Cardiac fibroblast (primary cell): ENCODE measurements around the gene VPS18.

Source experiments
- DNase-seq, 2 donors: peaks; one replicate each; pipeline versions ENCODE4 v3.0.0 to v3.0.0-alpha.2; 2010; ENCODE audit warnings: low read depth in 2 of 2
- H3K4me3 ChIP-seq, 2 donors: replicated peaks in 1 of 2; 1 replicate in 1 of 2; 2 replicates in 1 of 2; pipeline ENCODE4 v1.5.1; 2011; ENCODE audit warnings: low read depth in 2 of 2, low read length in 2 of 2, mild to moderate bottlenecking in 2 of 2, moderate library complexity in 1 of 2
- TF ChIP-seq, protein P1 (sequence below): IDR thresholded peaks from one replicate; pipeline ENCODE4 v1.5.1; 2011; ENCODE audit warnings: low read depth, mild to moderate bottlenecking, low read length, inconsistent platforms

The VPS18 gene

DNA sequence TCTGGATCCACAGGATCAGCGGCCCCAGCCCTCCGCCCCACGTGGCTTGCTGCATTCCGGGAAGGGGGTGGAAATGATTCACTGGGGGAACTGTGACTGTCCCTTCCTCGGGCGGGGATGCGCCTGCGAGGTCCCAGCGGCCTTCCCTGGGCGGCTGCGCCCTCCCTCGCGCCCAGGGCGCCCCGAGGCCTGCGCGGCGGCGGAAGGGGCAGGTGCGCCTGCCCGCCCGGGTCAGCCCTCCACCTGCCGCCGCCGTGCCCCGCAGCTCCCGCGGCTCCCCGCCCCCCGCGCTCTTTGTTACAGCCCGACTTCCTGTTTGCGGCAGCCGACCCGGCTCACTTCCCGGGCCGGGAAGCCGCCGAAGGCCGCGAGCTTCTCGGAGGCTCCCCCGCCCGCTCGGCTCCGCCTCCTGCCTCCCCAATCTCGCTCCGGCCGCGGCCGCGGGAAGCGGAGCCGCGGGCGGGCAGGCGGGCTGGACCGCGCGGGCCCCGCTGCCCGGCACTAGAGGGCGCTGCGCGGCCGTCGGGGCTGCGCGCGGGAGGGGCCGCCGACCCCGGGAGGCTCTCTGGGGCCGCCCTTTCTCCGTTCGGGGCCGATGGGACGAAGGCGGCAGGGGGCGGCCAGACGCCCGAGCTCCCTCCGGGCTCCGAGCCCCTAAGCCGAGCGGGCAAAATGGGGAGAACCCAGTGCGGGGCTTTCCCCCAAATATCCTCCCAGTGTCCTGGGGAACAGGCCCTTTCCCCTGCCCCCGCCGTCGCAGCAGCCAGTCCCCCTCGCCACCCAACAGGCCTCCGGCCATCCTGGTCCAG, 47.5 kb downstream of the VPS18 start:
- H3K4me3 ChIP-seq, result peak overlapping the region; percentile 54 to 55
- TF ChIP-seq, protein P1, sequence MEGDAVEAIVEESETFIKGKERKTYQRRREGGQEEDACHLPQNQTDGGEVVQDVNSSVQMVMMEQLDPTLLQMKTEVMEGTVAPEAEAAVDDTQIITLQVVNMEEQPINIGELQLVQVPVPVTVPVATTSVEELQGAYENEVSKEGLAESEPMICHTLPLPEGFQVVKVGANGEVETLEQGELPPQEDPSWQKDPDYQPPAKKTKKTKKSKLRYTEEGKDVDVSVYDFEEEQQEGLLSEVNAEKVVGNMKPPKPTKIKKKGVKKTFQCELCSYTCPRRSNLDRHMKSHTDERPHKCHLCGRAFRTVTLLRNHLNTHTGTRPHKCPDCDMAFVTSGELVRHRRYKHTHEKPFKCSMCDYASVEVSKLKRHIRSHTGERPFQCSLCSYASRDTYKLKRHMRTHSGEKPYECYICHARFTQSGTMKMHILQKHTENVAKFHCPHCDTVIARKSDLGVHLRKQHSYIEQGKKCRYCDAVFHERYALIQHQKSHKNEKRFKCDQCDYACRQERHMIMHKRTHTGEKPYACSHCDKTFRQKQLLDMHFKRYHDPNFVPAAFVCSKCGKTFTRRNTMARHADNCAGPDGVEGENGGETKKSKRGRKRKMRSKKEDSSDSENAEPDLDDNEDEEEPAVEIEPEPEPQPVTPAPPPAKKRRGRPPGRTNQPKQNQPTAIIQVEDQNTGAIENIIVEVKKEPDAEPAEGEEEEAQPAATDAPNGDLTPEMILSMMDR, result no peak
- peak; percentile 61 to 79 for DNase-seq

DNA sequence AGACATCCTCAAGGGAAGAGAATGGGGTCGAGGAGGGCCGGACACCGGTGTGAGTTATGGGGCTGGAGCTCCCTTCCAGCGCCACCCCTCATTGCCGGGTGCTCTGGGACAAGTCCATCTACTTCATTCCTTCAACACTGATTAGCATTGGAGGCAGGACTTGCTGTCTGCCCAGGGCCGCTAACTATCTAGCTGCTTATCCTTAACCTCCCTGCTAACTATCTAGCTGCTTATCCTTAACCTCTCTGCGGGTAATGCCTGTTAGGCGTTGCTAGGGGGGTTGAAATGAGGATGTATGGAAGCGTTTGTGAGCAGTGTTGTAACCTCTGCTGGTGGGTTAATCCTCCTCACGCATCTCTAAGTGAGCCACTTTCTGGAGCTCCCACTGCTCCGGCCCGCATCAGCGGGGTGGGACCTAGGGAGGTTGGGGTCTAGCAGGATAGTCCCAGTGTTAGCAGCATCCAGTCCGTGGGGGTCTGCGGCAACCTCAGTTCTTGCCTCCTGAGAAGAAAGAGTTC, 48.1 kb downstream of the VPS18 start:
- DNase-seq, result no peak
- TF ChIP-seq, protein P1, result no peak

DNA sequence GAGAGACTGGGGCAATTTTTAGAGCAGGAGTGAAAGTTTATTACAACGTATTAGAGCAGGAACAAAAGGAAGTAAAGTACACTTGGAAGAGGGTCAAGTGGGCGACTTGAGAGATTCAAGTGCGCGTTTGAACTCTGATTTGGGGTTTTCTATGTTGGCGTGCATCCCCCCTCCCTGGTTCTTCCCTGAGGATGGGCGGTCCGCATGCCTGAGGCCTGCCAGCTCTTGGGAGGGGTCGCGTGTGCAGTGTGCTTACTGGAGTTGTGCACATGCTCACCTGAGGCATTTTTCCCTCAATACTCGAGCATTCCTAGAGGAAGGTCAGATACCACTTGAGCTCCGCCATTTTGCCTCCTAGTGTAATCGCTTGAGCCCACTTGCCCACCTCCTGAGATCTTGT, 48.6 kb downstream of the VPS18 start:
- TF ChIP-seq, protein P1, result no peak
- DNase-seq, result no peak
- H3K4me3 ChIP-seq, result no peak overlapping the region

More for the DNA sequence above, 48.1 kb downstream of the VPS18 start:
- H3K4me3 ChIP-seq, result peak overlapping the region; percentile 54 to 55

DNA sequence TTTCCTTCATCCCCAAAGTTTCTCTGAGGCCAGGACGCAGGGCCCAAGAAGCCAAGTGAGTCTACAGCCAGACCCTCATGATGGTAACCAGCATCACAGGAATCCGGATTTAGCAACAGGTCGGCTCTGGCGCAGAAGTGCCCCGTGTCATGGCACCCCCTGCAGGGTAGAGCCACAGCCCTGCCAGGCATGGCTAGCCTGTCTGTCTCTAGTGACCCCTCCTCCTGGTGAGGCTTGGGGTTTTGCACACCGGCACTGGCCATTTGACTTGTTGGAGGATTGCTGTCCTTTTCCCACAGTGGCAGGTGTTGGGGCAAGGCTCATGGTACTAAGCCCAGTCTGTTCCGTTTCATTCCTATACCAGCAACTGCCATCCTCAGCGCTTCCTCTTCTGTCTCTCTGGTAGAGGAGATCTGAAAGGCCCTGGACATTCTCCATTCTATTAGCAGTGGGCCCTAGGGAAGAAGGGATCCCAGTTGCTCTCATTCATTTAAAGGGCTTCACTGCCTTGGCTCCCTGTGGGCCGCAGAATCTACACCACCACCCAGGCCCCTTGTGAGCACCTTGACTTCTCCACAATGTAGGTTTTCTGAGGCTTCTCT, 49.6 kb downstream of the VPS18 start:
- H3K4me3 ChIP-seq, result no peak overlapping the region
- TF ChIP-seq, protein P1, result no peak
- DNase-seq, result no peak

DNA sequence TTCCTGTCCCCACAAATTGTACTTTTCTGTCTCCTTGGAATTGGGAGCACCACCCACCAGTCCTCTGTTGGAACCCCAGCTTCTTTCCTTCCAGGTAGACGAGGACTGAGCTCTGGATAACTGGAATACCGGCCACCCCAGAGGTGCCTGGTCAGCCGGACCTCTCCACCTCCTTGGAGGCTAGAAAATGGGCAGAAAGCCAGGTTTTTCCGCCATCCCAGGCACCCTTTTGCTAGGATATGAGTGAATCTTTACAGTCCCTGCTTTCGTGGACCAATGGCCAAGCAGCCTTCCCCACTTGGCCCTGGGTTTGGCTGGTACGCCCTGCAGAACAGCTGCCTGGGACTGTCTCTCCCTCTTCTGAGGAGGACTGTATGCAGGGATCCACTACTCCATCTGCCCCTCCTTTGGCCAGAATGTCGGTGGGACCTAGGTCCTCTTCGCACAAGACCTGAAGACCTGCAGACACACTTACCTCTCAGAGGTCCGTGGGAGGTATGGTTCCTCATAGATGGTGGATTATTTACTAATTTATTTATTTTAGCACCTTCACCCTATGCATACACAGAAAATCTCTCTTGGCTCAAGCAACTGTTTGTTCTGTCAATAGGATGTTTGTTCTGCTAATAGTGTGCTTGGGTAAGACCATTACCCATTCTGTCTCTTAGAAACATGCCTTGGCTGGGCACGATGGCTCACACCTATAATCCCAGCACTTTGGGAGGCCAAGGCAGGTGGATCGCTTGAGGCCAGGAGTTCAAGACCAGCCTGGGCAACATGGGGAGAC, 50.5 kb downstream of the VPS18 start:
- H3K4me3 ChIP-seq, result no peak overlapping the region
- TF ChIP-seq, protein P1, result no peak
- DNase-seq, result no peak

DNA sequence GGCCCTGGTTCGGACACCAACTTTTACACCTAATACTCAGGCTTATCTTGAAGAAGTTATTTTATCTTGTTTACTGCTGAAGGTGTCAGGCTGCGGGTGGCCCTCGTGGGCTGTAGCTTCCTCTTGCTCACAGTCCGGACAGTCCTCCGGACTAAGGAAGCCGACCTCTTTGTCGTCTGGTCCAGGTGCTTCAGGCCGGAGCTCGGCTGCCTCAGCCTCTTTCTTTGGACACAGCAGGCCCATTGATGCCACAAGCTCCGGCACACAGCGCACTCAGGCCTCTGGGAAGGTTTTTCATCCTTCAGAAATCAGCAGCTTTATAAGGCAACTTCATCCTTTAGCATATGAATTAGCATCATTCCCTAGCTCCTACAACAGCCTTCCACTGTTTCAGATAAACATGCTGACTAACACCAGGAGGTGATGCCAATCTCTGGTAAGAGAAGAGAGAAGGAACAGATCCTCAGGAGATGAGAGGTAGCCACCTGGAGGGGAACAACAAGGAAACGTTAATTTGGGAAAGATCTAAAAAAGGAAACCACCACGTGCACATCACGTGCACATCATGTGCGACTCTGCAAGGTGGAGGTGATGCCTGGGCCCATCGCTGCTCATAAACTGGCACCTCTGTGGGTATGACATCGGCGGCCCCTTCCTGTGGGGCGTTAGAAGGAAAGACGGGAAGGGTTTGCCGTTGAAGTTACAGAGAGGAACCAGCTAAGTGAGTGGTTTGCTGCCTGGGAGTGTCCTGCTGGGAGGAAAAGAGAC, 54.6 kb downstream of the VPS18 start:
- TF ChIP-seq, protein P1, result no peak
- H3K4me3 ChIP-seq, result no peak overlapping the region
- no peak for DNase-seq
